Activated CD8-positive, alpha-beta memory T cell treated with anti-CD3 and anti-CD28 coated beads, Interleukin-2, amount 50 U/mL, for 4 hours (primary cell): Measurements from ENCODE around the gene FTO.

ENCODE experiments used
- DNase-seq: peaks from one replicate; pipeline ENCODE4 v3.0.0-alpha.2; 2020

Gene FTO

DNA sequence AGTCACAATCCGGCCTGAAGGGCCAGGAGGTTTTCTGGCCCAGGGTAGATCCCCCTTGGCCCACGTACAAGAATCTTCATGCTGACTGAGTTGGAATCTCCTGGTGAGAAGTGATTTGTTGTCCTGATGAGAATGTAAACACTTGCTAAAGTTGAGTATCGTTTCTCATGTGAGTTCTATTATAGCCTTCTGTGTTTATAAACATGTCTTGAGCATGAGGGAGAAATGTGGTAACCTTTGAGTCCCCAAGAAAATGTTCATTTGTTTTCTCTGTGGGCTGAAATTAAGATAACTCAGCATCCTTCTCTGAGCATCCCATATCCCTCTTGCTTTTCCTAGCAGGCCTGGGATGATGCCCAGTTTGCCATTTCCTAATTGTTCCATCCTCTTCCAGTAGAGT is 204.8 kb downstream of the FTO start:
- no peak for DNase-seq

DNA sequence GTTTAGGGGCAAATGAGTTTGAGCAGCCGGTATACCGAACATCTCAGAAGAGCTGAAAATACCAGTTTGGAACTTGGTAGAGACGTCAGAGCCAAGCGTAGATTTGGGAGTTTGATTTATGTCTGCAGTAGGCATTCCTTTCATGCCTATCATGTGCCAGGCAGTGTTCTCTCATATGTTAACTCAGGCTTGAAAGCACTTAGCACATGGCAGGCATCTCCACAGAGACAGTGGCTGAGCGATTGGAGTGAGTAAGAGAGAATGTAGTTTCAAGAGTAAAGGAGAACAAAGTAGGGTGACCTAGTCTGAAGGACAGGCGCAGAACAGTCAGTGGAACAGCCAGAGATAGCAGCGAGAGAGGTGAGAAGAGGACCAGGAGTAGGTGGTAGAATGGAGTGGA is 207.0 kb downstream of the FTO start:
- no peak for DNase-seq

DNA sequence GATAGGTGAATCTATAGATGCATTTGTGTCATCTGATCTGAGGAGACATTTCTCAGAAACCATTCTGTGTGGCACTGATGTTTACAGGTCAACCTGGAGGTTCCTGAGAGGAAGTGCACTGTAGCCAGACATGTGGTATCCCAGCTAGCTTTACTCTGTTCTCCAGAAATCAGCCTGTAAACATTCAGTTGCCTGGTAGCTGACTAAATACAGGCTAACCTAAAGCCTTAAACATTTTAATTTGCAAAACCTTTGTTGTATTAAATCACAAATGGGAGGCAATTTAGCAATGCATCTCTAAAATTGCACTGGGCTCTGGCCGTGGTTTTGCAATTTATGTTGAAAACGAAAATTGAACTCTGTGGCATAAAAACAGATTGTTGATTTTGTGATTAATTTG is 207.6 kb downstream of the FTO start:
- no peak for DNase-seq

DNA sequence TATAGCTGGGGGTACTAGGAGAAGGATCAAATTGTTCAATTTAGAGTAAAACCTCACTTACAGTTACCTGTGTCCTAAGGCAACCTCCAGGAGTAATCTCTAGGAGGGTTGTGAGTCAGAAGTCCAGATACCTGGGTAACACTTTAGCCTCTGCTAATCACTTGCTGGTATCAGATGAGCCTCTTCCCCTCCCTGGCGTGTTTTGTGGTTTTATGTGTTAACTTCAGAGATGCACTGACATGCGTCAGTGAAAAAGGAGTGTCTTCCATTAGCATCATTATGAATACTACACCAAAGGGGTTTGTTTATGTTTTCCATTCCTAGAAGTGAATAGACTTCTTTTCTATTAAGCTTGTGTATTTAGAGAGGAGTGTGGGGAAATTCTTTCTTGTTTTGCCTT is 208.2 kb downstream of the FTO start:
- peak; percentile 18 for DNase-seq

DNA sequence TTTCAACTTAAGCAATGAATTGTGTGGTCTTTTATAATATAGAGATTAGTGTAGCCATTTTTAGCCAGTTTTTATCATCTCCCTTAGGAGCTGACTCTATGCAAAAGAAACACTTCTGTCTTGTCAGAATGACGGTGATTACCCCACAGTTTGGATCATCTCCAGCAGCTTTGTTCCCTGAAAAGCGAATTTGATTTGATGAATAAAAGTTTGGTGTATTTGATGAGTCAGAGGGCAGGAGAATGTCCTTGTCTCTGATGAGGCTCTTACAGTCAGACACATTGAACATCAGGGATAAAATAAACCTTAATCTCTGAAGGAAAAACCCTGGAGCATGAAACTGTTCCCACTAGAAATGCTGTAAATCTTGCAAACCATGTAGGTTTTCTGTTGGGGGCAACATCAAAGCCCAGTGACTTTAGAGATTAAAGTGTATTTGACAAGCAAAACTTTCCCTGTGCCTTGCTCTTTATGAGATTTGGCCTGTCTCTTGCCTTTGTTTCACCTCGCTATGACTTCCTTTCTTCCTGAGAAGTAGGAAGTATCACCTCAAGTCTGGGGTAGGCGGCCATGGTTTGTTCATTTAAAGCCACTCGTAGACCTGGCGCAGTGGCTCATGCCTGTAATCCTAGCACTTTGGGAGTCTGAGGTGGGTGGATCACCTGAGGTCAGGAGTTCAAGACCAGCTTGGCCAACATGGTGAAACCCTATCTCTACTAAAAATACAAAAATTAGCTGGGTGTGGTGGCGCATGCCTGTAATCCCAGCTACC is 209.3 kb downstream of the FTO start:
- DNase-seq = no peak

DNA sequence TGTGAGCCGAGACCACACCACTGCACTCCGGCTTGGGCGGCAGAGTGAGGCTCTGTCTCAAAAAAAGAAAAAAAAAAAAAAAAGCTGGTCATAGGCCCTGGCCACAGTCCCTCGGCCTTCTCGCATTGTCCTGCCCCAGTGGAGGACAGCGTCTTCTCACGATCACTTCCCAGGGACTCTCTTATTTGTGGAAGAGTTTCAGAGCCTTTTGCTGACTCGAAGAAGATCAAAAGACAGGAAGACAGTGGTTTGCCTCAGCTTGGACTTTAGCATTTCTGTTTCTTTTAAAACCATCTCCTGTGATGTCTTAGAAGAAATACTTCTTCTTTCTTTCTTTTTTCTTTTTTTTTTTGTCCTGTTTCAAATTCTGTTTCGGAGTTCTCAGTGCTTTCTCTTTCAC is 210.0 kb downstream of the FTO start:
- DNase-seq = no peak

DNA sequence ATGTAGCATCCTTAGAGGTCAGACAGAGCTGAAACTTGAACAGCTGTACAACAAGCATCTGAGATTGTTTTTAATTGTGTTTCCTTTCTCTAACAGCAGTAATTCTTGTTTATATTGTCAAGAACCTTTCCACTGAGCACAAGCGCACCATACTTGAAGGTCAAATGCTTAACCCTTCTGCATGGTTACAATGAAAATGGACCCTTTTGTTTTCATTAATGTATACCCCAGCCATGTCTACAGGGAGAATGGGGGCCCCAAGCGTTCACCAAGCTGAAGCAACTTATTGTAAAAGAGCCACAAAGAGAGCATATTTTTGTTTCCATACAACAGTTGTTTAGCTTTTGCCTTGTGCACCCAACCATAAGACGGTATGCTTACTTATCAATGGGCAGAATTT is 210.8 kb downstream of the FTO start:
- no peak for DNase-seq

DNA sequence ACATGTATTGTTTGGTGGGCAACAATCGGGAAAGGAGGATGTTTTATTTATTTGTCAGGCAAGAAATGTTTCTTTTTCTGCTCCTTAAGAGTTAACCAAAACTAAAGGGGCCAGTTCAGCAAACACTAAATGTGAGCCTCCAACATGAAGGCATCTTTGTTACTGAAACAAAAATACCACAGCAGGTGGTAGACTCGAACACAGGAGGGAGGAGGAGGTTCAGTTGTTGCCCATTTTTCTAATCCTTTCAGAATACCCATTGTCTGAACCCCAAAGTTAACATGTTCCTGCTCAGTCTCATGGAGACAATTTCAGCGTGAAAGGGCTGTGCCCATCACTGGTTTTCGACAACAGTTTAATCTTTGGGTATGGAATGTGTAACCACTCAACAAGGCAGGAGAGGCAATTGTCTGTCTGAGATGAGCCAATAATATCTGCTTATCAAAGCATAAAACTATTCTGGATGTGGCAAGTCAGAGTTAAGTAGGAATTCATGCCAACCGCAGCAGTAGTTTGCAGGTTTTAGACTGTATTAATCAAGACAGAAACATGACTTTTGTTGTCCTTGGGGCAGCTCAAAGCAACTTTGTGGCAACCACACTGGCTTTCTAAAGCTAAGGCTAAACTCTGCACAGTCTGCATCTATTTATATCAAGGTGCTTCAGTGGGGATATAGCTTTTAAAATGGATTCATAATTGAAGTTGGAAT is 211.7 kb downstream of the FTO start:
- DNase-seq = no peak

DNA sequence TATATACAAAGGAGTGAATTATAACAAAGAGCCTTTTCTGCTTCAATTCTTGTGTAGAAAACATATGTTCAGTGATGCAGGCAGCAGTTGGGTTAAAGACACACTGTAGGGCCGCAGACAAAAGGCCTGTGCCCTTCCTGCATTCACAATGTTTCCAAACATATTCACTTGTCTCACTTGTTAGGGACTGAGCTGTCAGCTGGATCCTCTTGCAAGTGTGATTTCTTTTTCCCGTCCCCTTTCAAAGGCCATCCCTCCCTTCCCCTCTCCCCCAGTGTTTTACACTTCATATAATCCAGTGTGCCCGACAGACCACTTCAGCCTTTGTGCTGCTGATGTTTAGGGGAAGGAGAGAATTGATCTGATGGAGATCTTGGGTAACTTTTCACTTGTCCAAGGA is 217.0 kb downstream of the FTO start:
- no peak for DNase-seq

DNA sequence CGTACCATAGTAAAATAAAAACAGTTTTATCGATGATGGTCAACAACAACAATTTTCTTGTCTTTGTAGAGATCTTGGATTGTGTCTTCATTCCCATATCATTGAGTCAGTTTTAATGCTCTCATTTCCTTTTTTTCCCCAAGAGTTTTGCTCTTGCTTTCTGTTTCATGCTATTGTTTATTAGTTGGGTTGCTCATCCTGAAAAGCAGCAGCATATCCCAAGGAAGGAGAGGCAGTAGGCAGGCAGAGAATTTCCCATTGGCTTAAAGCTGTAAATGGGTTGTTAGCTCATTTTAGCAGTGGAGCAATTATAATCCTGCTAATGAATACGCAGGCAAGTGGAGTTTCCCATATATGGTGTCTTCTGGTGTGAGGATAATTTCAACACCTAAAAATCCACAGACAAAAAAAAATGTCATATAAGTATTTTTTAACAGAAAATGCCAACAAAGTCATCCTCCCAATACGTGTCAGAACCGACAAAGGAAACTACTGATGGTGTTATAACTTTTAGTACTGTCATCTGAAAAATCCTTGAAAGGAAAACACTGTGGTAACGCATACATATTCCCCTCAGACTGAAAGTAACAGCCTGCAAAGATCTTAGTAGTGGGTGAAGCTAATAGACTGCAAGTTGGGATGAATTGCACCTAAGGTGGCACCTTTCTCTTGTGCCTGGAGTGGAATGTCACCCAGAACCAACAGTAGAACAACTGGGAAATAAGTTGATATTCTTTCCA is 218.3 kb downstream of the FTO start:
- DNase-seq = no peak

DNA sequence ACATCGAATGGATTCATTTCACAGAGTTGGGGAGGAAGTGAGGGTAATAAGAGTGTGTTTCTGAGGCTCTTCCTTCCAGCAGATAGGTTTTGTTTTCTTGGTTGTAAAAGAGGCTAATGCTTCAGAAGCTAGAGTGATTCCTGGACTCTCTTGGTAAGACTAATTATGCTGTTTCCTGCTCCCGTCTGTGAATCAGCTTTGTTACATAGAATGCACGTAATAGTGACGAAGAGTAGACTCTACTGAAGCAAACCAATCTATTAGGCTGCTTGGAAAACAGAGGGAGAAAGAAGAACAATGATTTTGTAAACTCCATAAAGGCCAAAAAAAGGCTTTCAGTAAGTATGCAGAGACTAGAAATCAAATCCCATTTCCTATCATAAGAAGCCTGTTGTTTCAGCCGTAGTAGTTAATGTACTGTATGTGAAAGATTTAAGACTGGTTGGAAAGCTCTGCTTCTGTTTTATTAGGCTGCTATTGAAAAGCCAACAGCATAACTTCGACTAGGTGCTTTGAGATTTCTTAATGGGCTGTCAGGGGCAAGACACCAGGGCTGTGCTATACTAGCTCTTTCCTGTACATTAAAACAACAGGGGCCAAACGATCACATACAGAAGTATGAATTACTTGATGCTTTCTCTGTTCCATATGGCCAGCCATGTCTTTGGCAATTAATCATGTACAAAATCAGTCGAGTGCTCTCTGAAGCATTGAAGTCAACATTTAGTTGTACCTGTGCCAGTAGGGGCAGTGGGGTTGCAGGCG is 219.0 kb downstream of the FTO start:
- no peak for DNase-seq

DNA sequence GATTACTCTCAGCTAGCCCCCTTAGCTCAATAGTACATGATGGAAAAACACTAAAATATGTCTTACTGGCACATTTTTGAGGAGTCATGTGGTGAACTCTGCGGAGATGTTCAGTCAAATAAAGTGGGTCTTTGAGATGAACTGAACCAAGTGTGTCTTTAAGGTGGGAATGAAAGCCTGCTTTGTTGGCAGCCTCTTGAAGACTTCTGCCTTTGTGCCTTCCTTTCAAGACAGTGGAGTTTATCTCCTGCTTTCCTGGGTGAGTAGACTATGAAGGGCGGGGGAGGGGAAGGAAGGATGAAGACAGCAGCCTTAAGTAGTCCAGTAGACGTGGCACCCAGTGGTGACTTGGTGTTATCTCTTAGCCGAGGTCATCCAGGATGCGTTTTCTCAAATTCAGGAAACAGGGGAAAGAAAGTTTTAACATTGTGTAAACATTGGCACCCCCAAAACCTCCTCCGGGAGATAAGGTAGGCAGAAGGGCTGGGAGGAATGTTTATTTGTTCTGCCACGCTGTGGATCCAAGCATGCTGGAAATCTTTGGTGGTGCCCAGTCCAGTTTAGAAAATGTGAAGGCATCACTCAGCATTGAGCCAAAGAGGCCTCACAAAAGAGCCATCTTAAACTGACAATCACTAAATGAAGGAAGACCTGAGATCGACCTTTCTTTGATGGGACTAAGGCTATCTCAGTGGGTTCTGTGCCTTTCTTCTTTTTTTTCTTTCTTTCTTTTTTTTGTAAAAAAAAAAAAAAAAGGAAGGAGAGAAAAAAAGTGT is 220.6 kb downstream of the FTO start:
- no peak for DNase-seq

DNA sequence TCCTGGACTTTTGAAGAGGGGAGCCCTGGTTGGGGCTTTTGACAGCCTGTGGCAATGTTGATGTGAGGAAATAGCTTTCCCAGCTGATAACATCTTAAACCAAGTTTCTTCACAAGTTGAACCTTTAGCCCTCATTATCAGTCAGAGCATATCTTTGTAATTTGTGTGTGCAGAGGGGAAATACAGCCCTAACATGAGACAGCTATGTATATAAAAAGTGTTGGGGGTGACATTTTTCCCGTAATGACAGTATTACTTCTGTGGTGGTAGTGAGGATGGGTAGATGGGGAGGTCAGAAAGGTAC is 221.1 kb downstream of the FTO start:
- no peak for DNase-seq

DNA sequence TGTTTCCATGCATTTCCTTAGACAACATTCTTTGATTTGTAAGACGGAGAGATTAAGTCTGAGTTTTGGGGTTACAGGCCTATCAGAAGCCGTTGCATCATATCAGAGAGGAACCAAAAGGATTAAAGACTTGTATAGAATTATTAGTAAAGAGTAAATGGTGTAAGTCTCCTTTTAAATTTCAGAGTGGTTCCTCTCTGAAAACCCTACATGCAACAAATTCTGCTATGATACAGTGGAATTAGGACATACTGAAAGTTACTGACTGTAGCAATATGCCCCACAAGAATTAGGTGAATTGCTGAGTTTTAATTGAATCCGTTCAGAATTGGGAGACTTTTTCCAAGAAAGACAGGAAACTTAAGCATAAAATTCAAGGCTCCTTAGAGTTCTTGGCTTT is 221.6 kb downstream of the FTO start:
- DNase-seq = no peak

DNA sequence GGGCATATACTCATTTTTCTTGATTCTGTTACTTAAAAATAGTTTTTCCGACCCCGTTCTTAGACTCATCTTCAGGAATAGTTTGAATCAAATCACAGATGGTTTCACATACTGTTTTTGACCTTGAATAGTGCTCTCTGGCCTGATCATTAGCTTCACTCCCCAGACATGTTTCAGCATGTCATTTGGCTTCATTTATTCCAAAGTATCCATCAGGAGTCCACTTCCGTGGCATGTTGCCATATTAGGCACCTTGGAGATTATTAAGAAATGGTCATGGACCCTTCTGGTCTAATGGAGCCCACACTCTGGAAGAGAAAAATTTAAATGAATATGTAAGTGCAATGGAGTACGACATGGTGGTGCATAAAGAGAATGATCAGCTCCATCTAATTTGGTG is 222.3 kb downstream of the FTO start:
- DNase-seq = no peak

DNA sequence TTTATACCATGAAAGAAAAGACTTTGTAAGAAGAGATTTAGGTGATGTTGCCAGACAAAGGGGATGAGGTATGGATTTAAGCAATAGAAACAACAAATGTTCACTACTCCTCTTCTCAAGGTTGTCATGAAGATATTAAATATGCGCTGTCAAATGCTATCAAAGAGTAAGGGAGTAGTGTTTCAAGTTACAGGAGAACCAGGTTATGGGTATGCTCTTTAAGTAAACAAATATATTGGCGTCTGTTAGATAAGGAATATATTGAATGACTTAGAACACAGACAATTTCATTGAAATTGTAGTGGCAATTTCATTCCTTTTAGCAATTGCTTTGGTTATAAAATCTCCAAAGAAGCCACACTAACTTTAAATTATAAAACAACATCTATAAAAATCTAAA is 229.0 kb downstream of the FTO start:
- no peak for DNase-seq

DNA sequence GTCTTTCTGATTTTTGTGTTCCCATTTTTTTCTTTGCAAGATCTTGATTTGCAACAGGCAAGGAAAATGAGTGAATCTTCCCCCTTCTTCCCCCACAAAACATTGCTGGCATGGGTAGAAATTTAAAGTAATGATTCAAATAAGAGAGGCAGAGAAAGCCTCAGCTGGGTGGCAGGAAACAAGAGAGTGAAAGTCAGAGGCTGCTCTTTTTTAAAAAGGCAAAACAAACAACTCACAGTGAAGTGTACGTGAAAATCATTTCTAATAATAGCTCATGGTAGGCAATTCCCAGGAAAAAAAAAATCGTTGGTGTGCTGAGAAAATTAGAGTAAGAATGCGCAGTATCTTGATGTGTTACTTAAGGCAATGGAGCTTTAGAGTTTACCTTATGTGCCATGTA is 229.5 kb downstream of the FTO start:
- no peak for DNase-seq

DNA sequence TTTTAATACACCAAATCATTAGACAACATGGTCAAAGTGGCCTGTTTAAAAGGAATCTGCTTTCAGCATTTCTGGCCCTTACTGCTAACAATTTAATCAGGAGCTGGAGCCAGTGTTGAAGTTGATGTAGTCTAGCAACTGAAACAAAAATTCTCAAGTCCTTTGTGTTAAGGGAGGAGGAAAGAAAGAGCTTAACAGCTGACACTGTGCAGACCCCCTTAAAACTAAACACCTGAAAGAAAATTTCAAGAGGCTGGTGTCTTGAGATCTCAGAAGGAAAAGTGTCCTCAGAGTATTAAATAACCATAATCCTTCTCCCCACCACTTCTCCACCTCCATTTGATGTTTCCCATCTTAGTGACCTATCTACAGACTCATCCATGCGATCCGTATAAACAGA is 232.1 kb downstream of the FTO start:
- no peak for DNase-seq

DNA sequence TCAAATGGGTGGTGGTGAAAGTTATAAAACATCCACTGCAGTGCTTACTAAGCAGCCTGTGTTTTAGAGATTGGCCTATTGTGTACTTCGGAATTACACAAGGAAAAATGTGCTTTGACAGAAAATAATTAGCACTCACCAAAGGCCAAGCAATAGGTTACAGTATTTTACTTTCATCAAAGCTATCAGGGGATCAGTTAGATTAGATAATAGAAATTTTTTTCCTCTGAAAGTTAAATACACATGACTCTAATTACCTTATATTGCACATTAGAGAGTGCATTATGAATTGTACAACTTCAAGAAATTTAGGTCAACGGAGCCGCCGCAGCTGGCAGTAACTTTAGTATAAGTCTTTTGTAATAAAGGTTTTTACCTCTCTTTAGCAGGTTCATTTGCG is 232.6 kb downstream of the FTO start:
- DNase-seq = no peak

DNA sequence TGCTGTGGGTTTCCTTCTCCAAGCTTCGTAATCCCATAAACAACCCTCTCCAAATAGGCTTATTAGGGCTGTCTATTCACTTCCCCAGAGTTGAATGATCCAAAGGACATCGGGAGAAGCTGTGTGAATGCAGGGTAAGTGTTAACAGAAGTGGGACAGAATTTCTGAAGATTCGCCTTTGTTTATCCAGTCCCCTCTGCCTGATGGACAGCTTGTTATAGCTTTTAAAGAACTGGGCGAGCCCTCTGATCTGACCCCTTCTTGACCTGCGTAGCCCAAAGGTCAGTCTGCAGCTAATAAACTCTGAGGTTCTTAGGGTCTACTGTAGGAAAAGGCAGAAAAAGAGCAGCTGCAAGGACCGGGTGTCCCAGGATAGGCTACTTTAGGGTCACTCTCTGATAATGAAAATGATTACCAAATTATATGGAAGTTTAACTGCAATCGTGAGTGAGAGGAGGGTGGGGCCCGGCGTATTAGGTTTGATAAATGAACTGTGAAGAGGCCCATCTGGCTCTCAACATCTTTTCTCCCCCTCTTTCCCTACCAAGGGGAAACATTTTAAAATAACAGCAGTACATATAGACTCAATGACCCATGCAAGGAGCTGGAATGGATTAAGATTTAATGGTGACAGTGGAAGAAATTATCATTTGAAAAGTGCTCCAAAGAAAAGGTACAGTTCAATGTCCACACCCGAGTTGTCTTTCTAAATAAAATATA is 233.4 kb downstream of the FTO start:
- no peak for DNase-seq

DNA sequence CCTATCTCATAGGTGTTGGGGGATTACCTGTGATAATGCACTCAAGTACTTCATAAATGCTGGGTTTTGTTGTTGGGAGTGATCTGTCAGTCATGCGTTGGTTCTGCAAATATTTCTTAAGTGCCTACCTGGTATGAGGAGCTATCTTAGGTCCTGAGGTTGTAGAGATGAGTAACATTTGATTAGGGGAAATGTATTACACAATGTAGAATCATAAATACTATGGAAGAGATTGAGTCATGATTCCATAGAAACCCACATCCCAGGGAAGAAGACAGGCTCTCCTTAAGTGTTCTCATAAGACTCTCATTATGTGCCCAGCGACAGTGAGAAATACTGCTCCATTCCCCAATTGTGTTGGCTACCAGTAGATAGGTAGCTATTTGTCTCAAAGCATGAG is 240.1 kb downstream of the FTO start:
- no peak for DNase-seq

DNA sequence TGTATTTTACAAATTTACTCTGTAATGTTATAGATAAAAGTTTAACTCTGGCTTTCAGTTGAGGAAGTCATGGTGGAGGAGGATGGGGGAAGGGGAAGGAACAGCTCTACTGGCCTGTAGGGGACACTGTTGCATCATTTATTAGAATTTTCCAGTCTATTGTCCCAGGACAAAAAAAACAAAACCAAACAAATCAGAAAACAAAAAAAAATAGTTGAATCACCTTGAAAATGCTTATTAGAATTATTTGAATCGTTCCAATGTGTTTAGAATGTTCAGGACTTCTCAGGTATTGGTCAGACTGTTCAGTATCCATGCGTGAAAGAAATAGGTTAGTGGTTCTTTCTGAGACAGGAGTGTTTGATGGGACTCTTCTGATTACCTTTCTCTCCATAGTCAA is 242.0 kb downstream of the FTO start:
- no peak for DNase-seq
